HG03439 (cell line): Measurements from ENCODE around the gene LSM4.
"Not testable (repeated sequence)": the region's sequence is repeated elsewhere in the genome, so short reads cannot be mapped to it uniquely, and the experiment has no call there.

Experiments
- ATAC-seq: cut with Tn5 transposase; IDR thresholded peaks from one replicate; pipeline ENCODE4 v1.9.1; 2021; ENCODE audit warnings: mild to moderate bottlenecking, moderate library complexity; ENCODE audit not compliant: unreplicated experiment

The LSM4 gene

DNA sequence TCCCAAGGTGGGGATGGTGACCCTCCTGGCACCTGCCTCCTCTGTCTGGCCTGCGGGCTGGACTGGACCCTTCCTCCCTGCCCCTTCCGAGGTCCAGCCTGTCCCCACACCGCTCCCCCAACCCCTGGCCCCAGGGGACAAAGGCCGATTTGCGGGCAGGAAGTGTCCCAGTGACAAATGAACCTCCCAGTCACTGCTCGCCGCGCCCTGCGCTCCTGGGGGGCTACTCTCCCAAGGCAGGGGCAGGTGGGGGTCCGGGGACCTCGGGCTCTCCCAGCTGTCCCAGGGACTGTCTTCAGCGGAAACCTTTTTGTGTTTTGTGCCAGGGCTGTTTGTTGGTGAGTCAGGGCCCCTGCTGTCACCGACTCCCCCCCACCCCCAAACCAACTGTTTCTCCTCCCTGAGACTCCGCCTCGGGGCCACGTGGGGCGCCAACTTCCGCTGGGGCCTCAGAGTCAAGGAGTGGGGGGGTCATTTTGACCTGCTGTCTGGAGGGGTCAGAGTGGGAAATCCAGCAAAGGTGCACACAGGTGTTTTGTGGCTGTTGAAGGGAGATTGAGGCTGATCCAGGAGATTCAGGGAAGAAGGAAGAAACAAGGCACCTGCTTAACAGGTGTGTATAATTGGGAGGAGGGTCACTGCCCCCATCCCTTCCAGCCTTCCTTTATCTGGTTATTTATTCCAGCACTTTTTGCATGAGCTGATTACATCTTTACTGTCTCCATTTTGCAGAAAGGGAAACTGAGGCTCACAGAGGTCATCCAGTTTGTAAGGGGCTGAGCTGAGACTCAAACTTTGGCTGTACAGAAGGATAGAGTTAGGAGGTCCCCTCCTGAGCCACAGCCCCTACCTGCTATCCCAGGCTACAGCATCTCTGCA is 18.4 kb upstream of the LSM4 start:
- no peak for ATAC-seq

DNA sequence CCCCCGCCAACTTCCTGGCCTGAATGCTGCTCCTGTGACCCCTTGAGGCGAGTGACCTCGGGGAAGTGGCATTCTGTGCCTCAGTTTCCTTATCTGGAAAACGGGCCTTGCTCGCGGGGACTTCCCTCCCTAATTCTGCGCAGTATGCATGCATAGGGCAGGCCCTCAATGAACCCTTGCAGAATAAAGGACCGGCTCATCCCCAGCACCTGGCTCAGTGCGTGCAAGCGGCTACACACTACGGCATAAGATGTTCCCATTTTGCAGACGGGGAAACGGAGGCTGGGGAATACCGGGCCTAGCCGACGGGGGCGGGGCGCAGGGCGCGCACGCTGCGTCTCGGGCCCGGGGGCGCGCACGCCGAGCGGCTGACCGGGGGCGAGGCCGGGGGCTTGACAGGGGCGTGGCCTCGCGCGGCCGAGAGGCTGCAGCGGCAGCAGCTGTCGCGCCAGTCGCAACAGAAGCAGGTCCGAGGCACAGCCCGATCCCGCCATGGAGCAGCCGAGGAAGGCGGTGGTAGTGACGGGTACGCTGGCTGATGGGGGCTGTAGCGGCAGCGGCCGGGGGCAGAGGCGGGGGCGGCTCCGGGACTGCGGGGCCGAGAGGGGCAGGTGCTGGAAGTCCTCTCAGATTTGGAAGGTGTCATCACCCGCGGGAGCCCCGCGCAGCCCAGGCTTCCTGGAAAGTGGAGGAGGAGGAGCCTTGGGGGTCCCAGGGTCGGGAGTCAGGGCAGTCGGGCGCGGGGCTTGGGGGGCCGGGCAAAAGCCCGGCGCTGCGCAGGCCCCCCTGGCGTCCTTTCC is 17.5 kb upstream of the LSM4 start, which contains the start of gene PGPEP1:
Gene PGPEP1 (plus strand): TSS at position 409 of the 800 bp plus-strand sequence. CDS start 84 bp downstream, at position 493.
- ATAC-seq = no peak

DNA sequence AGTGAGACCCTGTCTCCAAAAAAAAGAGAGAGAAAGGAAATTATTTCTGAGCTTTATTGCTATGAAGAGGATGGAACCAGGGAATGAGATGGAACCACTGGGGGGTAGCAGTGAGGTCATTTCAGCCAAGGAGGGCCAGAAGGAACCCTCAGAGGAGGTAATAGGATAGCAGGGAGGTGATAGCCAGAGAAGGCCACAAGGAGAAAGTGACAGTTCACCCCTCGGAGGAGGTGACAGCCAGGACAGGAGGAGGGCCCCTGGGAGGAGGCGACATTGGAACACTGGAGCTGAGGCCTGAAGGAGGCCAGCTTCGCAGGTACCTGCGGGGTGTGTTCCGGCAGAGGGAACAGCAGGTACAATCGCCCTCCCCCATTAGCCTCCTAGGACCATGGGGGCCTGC is 16.8 kb upstream of the LSM4 start:
- ATAC-seq = no peak

DNA sequence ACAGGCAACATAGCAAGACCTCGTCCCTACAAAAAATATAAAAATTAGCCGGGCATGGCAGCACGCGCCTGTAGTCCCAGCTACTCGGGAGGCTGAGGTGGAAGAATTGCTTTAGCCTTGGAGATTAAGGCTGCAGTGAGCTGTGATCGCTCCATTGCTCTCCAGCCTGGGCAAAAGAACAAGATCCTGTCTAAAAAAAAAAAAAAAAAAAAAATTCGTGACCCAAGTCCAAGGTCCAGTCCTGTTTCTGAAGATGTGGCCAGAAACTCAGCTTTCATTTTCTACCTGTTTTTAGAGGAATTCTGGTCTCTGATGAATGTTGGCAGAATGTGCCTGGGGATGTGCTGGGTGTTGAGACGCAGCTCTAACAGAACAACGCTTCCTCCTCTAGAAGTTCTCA is 15.7 kb upstream of the LSM4 start:
- no peak for ATAC-seq

DNA sequence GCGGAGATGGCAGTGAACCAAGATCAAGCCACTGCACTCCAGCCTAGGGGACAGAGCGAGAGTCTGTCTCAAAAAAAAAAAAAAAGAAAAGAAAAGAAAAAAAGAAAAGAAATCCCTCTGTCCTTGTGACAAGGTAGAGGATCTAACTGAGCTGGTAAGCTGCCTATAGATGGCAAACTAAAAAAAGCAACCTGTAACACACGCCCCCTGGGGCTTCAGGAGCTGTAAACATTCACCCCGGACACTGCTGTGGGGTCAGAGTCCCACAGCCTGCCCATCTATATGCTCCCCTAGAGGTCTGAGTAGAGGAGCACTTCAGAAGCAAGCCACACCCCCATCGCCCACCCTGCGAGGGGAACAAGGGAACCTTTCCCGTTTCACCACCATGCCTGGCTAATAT is 13.2 kb upstream of the LSM4 start:
- no peak for ATAC-seq

DNA sequence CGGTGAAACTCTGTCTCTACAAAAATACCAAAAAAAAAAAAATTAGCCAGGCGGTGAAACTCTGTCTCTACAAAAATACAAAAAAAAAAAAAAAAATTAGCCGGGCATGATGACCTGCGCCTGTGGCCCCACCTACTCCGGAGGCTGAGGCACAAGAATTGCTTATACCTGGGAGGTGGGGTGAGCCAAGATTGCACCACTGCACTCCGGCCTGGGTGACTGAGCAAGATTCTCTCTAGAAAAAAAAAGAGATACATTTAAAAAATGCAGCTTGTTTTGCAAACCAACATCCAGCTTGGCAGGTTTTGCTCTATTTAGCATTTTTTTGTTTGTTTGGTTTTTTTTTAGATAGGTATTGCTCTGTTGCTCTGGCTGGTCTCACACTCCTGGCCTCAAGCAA is 10.8 kb upstream of the LSM4 start:
- no peak for ATAC-seq

DNA sequence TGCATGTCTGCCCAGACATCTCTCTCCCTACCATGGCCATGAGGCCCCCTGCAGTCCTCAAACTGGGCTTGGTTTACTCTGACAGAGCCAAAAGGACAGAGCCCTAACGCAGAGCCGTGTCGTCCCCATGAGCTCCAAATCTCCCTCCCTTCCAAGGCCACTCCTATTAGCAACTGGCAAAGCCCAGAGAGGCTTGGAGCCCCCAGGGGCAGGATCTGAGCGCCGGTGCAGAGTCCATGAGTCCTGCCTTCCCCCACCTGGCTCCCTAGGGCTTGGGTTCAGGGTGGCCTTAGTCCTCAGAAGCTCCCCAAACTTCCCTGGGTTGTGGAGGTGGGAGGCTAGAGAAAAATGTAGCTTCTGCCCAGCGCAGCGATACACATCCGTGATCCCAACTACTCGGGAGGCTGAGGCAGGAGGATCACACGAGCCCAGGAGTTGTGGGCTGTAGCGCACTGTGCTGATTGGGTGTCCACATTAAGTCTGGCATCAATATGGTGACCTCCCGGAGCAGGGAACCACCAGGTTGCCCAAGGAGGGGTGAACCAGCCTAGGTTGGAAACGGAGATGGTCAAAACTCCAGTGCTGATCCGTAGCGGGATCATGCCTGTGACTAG is 10.1 kb upstream of the LSM4 start:
- ATAC-seq = no peak

DNA sequence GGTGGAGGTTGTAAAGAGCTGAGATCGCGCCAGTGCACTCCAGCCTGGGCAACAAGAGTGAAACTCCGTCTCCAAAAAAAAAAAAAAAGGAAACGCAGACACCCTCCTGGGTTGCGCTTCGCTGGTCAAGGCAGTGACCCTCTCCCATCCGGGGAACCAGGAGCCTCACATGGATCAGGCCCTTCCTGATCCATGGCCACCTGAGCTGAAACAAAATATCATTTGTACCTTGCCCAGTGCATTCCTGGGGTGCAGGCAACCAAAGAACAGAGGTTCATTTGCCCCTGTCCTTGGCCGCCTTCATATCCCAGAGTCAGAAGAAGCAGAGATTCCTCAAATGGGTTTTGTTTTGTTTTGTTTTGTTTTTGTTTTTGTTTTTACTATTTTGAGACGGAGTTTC is 8.0 kb upstream of the LSM4 start:
- no peak for ATAC-seq

DNA sequence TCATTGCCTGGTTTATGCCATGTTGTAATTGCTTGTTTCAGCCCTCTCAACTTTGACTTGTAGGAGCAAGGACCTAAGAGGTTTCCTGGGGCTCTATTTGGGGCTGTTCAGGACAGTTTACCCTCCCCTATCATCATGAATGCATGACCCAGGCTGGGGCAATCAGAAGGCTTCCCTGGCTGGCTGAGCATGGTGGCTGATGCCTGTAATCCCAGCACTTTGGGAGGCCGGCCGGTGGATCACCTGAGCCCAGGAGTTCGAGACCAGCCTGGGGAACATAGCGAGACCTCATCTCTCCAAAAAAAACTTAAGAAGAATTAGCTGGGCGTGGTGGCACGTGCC is 6.1 kb upstream of the LSM4 start:
- ATAC-seq = no peak

DNA sequence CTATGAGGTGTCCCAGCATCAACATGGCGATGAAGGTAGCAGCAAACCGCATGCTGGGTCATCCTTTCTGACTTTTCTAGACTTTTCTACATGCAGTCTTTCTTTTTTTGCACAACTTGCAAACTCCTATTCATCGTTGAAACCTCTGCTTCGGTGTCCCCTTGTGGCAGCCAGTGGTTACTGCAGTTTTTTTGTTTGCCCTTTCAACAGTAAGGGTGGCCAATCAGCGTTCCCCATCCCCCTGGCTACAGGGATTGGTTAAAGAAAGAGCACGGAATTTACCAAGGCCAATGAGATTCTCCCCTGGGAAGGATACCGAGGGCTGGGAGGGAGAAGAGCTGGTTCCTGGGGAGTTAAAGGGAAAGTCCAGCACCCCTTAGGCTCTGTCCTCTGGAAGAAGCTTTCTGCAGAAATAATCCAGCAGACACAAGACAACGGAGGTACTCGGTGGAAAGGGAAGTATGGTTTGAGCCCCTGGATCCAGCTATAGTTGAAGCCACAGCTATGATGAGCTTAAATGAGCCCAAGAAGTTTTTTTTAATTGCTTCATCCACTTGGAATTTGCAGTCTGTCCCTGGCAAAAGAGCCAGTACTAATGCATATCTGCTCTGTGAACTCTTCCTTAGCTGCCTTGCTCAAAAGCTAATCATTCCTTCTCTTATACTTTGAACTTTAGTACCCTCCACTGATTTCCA is 5.6 kb upstream of the LSM4 start:
- peak; percentile 77 for ATAC-seq

DNA sequence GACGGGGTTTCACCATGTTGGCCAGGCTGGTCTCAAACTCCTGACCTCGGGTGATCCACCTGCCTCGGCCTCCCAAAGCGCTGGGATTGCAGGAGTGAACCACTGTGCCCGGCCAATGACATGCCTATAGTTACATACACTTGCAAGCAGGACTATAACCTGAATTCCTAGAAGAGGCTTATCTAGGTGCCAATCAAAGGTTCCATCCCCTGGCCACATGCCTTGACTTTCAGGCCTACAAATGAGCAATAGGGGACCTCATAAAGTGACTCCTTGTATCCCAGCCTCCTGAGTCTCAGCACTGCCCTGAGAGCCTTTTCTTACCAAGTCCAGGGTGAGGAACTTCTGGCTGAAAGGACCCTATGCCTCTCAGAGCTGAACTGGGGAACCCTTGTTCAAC is 3.9 kb upstream of the LSM4 start:
- no peak for ATAC-seq

DNA sequence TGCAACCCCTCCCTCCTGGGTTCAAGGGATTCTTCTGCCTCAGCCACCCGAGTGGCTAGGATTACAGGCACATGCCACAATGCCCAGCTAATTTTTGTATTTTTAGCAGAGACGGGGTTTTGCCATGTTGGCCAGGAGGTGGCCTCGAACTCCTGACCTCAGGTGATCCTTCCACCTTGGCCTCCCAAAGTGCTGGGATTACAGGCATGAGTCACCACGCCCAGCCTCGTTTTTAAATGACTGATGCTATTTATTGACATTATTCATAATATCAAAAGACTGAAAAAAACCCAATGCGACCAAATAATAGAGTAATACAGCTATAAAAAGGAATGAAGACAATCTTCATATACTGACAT is 1.5 kb upstream of the LSM4 start:
- ATAC-seq = not testable (repeated sequence)

DNA sequence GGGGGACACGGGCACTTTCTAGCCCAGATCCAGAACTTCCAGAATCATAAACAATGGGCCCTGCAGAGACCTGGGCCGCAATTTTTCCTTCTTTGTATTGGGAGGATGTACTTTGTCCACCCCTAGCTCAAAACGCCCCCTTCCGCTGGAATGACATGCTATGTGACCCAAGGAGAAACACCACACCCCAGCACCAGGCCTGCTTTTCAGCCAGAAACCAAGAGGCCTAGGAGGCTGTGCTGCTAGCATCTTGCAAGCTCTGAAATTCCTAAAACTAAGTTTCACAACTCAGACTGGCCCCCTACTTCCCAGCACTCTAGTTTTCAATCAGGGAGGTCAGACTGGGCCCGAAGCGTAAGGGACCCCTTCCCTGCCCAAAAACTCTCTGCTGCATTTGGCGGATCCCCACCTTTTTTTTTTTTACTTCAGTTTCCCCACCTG is 538 bp downstream of the LSM4 start:
- ATAC-seq = no peak

DNA sequence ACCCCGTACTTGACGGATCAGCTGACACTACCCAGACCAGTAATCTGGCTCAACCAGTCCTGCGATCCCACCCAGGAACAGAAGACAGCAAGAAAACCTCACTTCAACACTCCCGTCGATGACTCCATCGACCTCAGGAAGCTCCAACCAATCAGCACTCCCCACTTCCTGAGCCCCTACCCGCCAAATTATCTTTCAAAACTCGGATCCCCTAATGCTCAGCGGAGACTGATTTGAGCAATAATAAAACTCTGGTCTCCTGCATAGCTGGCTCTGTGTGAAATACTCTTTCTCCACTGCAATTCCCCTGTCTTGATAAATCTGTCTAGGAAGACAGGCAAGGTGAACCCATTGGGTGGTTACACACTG is 1.2 kb downstream of the LSM4 start:
- no peak for ATAC-seq

DNA sequence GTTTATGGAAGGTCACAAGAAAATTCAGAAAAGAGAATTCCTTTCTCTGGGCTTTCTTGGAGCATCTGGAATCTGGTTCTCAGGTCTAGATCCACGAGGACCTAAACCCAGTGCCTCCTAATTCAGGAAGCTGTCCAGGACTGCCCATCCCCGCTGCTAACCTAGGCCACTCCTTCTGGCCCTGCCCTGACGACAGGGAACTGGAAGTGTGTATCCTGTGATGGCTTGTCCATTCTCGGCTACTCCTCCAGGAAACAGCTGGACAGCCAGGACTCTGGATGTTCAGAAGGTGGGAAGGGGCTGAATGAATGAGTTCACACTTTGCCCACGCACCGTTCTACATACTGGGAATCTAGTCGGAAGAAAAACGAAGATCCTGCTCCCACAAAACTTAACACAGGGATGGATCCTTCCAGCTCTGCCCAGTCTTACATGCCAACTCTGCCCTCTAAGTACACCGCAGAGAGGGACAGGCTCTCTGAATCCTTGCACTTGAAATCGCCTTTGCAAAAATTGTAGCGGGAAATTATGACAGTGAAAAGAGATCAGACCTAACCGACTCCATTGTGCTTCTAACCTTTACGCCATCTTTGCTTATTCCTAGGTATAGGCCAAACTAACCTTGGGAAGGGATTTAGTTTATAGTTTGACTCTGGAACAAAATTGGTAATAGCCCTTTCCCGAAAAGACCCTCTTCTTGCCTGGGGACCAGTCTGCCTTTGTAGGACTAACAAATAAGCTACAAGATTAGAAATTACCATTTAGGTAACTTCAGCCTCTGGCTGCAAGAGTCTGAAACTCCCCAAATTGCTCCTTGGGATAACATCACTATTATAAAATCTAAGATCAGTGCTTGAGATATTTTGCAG is 1.8 kb downstream of the LSM4 start:
- ATAC-seq = no peak

DNA sequence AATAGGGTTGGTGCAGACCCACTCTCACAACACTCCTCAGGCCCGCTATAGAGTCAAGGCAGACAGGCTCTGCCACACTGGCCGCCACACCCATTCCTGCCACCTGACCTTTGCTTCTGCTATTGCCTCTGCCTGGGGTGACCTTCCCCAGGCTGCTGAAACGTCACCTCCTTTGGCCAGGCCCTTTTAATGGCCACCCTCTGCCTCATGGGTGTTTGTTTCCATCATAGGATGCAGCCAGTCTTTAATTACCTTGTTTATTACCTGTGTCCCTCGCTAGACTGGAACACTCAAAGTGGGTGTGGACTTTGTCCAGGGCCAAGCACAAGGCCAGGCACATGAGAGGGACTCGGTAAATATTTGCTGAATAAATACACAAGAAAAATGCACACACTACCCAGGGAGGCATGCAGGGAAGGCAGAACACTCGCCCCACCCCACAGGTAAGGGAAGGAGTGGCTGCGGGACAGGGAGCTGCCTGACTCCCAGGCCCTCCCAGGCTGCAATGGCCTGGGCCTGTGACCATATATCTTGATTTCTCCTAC is 3.2 kb downstream of the LSM4 start:
- ATAC-seq = no peak

DNA sequence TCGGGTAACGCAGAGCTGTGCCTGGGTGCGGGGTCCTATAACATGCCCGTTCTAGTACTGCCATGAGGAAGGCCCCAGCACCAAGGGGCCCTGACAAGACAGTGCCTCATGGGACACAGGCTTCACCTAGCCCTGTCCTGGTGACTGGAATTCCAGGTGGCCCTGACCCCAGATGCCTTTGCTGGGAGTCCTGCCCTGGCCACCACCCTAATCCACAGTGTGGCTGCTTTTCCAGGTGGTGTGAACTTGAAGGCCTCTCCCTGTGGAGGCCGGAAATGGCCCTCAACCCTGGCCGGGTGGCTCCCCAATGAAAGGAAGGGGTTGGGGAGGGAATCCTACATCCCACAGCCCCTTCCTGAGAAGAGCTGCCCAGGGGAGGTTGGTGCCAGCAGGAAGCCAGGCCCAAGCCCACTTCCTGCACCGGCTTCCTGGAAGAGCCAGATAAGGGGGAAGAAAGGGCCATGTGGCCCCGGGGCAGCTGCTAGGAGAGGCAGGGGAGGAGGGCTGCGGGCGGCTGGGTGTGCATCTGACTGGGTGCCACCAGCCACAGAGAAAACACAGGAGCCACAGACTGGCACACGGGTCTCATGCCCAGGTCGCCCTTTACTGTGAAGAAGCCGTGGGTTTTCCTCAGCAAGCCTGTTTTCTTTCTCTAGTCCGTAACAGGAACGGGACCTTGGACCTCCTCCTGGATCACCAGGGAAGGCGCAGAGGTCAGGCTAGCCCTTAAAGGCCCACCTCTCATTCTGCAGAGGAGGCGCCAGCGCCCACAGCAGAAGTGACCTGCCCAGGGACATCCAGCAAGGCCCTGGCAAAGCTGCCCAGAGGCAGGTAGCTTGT is 4.7 kb downstream of the LSM4 start:
- no peak for ATAC-seq

DNA sequence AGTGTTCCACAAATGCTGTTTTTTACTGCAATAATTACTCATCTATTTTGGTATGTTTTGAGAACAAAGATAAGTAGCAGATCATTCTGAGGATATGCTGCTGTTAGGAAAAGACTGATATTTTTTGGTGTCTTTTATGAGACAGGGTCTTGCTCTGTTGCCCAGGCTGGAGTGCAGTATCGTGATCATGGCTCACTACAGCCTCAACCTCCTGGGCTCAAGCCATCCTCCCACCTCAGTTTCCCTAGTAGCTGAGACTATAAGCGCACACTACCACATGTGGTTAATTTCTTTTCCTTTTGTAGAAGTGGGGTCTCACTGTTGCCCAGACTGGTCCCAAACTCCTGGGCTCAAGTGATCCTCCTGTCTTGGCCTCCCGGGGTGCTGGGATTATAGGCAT is 9.5 kb downstream of the LSM4 start:
- no peak for ATAC-seq

DNA sequence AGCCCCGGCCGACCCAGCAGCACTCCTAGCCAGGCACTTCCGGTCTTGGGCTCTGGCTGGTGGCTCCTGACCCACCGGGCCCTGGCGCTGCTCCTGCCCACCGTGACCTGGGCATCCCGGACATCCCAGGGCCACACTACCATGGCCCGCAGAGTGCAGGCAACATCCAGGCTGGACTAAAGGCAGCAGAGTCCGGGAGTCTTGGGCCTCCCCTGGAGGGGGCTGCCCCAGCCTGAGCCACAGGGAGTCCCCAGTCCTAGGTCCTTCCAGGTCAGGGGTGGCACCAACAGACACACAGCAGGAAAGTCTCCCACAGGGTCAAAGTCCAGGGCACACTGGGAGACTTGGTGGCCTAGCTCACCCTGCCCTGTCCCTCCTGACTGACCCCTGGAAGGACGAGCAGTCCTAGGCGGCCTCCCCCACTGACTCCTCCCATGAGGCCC is 10.8 kb downstream of the LSM4 start:
- no peak for ATAC-seq
